SH-SY5Y (cell line): ENCODE measurements around the gene TMEM81.

Experiments used
- GATA2 ChIP-seq: IDR thresholded peaks from 2 replicates; pipeline ENCODE4 v1.6.1; 2011; ENCODE audit warnings: mild to moderate bottlenecking, low read depth, low read length
- GATA3 ChIP-seq: IDR thresholded peaks from 2 replicates; pipeline ENCODE4 v1.6.1; 2011; ENCODE audit warnings: low read depth, mild to moderate bottlenecking, low read length, moderate library complexity

- no peak for TF ChIP-seq GATA2
- TF ChIP-seq GATA3, result no peak
These were observed 30.2 kb downstream of the TMEM81 start for GRCh38 chr1:205054013-205054412.
